Mucosa of stomach (tissue), 1 donor: ENCODE data around the gene PEPD.
A peak's percentile ranks its signal among the peaks of the same experiment; 100 is the strongest.

Experiments used
- H3K27me3 ChIP-seq: one replicate; pipeline ENCODE4 v1.7.0; 2013; ENCODE audit warnings: mild to moderate bottlenecking, low read length; ENCODE audit not compliant: control insufficient read depth, insufficient read depth
- H3K36me3 ChIP-seq: one replicate; pipeline ENCODE4 v1.7.0; 2013; ENCODE audit warnings: low read length; ENCODE audit not compliant: control insufficient read depth, insufficient read depth
- H3K4me1 ChIP-seq: one replicate; pipeline ENCODE4 v1.7.0; 2013; ENCODE audit warnings: mild to moderate bottlenecking, low read length; ENCODE audit not compliant: control insufficient read depth, insufficient read depth
- H3K4me3 ChIP-seq: one replicate; pipeline ENCODE4 v1.7.0; 2013; ENCODE audit warnings: low read length
- H3K9ac ChIP-seq: one replicate; pipeline ENCODE4 v1.7.0; 2013; ENCODE audit warnings: mild to moderate bottlenecking, low read length, moderate library complexity
- H3K9me3 ChIP-seq: one replicate; pipeline ENCODE4 v1.7.0; 2013; ENCODE audit warnings: mild to moderate bottlenecking, low read length, moderate library complexity; ENCODE audit not compliant: control insufficient read depth
- donor health status: Pancreatic carcinoma.

The PEPD gene

DNA sequence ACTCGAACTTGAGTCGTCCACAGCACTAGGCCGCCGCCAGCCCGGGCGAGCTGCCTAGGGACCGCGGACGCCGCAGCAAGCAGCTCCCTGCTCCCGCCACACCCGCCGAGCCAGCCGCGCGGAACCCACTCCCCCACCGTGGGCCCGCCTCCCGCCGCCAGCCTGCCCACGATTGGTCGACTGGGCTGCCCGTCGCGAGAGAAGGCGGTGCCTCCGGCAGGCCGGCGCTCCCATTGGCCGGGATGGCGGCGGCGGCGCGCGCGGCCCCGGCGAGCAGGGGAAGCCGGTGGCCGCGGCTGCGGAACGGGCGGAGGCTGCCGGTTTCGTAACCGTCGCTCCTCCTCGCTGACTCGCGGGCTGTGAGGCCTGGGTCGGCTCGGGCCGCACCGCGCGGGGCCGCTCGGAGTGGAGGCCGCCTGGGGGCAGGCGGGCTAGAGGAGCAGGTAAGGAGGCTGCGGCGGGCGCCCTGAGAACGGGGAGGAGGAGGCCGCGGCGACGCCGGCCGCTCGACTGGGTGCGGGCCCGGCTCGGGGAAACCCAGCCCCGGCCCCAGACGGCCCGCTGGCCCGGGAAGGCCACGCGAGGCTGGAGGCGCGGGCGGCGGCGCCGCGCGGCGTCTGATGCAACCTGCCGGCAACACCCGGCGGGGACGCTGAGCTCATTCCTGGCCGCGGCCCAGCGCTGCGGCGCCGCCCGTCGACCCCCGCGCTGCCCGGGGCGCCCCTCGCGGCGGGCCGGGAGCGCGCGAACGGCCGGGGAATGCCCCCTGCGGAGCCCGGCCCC, 147.9 kb downstream of the PEPD start, which contains the start of gene CEBPG:
Gene CEBPG (plus strand): TSS at position 257 of the 783 bp plus-strand sequence. CDS start 5,531 bp downstream, outside the sequence.
- H3K27me3 ChIP-seq, result no peaks in the 10 kb centered on the region
- peaks cover 30% of the 10 kb centered on the region for H3K4me1 ChIP-seq
- H3K9me3 ChIP-seq, result no peaks in the 10 kb centered on the region

DNA sequence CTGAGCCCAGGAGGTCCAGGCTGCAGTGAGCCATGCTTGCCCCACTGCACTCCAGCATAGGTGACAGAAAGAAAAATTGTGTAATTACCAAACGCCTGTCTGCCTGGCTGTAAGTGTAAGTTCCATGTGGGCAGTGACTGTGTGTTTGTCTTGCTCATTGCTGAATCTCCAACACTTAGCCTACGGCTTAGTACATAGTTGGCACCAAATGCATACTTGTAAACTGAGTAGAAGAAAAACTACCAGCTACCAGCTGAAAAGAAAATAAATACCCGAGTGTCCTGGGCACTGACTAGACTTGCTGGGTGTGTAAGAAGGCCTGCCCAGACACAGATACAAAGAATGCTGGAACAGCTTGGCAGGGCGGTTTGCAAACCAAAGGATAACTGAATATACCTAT, 150.8 kb downstream of the PEPD start:
- Histone ChIP-seq H3K4me1 (peaks cover 19% of the 10 kb centered on the region), H3K27me3 (no peaks in the 10 kb centered on the region), H3K9me3 (no peaks in the 10 kb centered on the region), H3K9ac (no peak overlapping the region), H3K4me3 (no peak overlapping the region), H3K36me3 (no peaks in the 10 kb centered on the region)

More for the DNA sequence above, 147.9 kb downstream of the PEPD start, which contains the start of gene CEBPG:
- H3K36me3 ChIP-seq, result no peaks in the 10 kb centered on the region
- peak within 1 kb of the TSS; percentile 89 for H3K4me3 ChIP-seq
- H3K9ac ChIP-seq, result peak within 1 kb of the TSS; percentile 89

DNA sequence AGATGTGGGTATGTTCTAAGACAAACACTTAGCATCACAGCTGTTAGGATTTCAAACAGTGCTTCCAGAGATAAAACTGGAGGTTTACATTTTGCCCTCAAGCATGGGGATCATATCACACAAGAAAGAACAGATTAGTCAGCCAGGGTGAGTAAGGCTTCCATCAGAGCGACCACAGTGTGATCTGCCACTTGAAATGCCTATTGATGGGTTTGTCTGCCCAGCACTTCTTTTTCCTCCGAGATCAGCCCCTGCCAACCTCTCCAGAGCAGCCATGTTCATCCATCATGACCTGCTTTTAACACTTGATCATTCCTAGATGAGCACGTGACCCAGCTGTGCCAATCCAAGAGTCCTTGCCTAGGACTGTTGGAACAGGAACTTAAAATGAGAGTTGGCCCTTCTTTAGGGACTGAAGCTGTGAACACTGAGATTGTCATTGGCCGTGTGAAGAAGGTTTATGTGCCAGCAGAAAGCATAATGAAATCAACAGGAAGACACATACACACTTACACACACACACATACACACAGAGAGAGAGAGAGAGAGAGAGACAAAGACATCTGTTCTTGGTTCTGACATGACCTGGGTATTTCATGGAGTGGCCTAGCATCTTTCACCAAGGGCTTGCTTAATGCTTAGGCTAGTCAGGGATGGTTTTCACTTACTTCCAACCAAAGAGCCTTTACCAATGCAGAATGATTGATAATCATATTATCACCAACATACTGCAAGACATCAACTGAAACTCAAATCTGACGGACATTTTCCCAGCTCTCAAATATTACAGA, 153.3 kb downstream of the PEPD start:
- Histone ChIP-seq H3K4me3 (no peak overlapping the region), H3K9ac (no peak overlapping the region), H3K36me3 (no peaks in the 10 kb centered on the region), H3K27me3 (no peaks in the 10 kb centered on the region), H3K9me3 (no peaks in the 10 kb centered on the region), H3K4me1 (peaks cover 8% of the 10 kb centered on the region)

DNA sequence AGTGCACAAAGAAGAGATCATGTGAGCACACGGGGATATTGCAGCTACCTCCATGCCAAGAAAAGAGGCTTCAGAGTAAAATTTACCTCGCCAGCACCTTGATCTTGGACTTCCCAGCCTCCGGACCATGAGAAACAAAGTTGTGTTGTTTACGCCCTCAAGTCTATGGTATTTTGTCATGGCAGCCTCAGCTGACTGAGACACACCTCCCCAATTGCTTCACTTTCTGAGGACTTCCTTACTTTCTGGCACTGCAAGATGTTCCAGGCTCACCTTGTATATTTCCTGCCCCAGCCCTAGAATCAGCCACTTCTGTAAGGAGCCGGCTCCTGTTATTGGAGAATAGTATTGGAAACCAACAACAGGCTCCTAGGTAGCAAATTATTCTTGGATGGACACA, 154.7 kb downstream of the PEPD start:
- H3K36me3 ChIP-seq, result no peaks in the 10 kb centered on the region

DNA sequence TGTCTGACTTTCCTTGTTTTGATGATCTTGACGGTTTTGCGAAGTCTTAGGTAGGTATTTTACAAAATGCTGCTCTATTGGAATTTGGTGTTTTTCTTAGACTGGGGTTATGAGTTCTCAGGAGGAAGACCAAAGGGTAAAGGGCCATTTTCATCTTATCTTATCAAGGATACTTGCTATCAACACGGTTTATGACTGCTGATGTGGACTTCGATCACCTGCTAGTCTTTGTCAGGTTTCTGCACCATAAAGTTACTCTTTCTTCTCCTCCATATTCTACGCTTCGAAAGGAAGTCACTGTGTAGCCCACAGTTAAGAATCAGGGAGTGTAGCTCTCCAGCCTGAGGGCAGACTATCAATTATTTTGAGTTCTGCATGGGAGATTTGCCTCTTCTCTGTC, 155.5 kb downstream of the PEPD start:
- no peak overlapping the region for H3K4me3 ChIP-seq
- no peak overlapping the region for H3K9ac ChIP-seq
- peaks cover 8% of the 10 kb centered on the region for H3K4me1 ChIP-seq
- no peaks in the 10 kb centered on the region for H3K9me3 ChIP-seq
- H3K36me3 ChIP-seq, result no peaks in the 10 kb centered on the region
- H3K27me3 ChIP-seq, result no peaks in the 10 kb centered on the region

More for the DNA sequence above, 154.7 kb downstream of the PEPD start:
- Histone ChIP-seq H3K4me1 (peaks cover 8% of the 10 kb centered on the region), H3K27me3 (no peaks in the 10 kb centered on the region), H3K9ac (no peak overlapping the region), H3K4me3 (no peak overlapping the region), H3K9me3 (no peaks in the 10 kb centered on the region)

DNA sequence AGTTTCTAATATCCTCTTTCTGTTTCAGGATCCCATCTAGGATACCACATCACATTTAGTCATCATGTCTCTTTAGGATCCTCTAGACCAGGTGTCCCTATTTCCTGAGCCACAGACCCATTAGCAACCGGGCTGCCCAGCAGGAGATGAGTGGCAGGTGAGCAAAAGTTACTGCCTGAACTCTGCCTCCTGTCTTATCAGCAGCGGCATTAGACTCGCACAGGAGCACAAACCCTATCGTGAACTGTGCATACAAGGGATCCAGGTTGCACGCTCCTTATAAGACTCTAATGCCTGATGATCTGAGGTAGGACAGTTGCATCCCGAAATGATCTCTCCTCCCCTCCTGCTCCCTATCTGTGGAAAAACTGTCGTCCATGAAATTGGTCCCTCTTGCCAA, 155.9 kb downstream of the PEPD start:
- Histone ChIP-seq H3K4me3 (no peak overlapping the region), H3K9me3 (no peaks in the 10 kb centered on the region), H3K36me3 (no peaks in the 10 kb centered on the region), H3K9ac (no peak overlapping the region), H3K27me3 (no peaks in the 10 kb centered on the region), H3K4me1 (peaks cover 8% of the 10 kb centered on the region)

DNA sequence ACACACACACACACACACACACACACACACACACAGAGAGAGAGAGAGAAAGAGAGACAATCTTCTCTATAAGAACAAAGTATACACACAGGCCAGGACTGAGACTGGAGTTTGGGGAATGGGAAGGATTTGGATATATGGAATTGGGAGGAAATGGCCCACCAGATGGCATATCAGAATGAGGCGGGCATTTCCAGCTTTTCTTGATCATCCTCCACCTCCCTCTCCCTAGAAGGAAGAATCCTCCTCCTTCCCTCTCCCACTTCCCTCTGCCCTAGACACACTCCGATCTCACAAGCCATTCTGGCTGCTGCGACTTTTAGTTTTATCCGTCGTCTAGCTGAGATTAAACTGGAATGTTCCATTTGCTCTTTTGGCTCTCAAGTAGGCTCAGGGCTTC, 158.1 kb downstream of the PEPD start:
- Histone ChIP-seq H3K9ac (no peak overlapping the region), H3K4me3 (no peak overlapping the region), H3K4me1 (peaks cover 8% of the 10 kb centered on the region)

DNA sequence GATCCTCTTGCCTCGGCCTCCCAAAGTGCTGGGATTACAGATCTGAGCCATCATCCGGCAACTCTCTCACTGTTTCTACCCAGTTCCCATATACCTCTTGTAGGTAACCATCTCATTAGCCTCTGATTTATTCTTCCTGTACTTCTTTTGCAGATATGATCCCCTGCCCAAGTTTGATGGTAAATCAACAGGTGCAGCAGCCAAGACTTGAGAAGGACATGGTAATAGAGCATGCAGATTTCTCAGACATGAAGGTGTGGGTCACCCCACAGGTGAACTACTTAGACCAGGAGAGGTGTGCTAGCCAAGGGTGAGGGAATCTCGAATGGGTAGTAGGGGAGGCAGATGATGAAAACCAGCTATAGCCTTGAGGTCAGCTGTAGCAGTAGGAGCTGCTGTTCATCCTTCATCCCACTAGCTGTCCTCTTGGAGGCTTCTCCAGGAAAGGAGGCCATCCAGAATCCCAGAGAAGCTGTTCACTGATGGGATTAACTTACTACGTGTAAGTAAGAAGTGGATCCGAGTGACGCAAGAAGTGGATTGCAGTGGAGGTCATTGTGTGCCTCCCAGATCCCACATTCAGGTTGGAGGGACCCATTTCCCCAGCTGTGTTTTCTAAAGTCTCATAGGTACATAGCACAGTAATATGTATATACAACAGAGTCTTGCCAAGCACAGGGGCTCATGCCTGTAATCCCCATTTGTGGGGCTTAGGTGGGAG, 158.9 kb downstream of the PEPD start:
- no peak overlapping the region for H3K4me3 ChIP-seq
- H3K36me3 ChIP-seq, result no peaks in the 10 kb centered on the region
- peaks cover 8% of the 10 kb centered on the region for H3K4me1 ChIP-seq
- H3K9ac ChIP-seq, result no peak overlapping the region
- H3K9me3 ChIP-seq, result no peaks in the 10 kb centered on the region
- no peaks in the 10 kb centered on the region for H3K27me3 ChIP-seq

More for the DNA sequence above, 158.1 kb downstream of the PEPD start:
- no peaks in the 10 kb centered on the region for H3K36me3 ChIP-seq
- no peaks in the 10 kb centered on the region for H3K27me3 ChIP-seq
- H3K9me3 ChIP-seq, result no peaks in the 10 kb centered on the region

DNA sequence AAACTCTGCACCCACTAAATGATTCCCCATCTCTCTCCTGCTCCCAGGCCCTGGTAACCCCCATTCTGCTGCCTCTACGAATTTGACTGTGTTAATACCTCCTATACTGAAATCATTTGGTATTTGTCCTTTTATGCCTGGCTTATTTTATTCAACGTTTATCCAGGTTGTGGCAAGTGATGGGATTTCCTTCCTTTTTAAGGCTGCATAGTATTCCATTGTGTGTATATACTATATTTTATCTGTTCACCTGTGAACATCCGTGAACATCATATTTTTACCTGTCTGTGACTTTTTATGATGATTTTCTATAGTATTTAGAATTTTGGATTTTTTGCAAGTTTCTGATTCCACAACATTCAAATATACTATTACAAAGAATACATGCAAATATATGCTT, 162.0 kb downstream of the PEPD start:
- no peaks in the 10 kb centered on the region for H3K4me1 ChIP-seq
- H3K36me3 ChIP-seq, result no peaks in the 10 kb centered on the region
- H3K9ac ChIP-seq, result no peak overlapping the region
- no peak overlapping the region for H3K4me3 ChIP-seq
- no peaks in the 10 kb centered on the region for H3K9me3 ChIP-seq
- no peaks in the 10 kb centered on the region for H3K27me3 ChIP-seq

DNA sequence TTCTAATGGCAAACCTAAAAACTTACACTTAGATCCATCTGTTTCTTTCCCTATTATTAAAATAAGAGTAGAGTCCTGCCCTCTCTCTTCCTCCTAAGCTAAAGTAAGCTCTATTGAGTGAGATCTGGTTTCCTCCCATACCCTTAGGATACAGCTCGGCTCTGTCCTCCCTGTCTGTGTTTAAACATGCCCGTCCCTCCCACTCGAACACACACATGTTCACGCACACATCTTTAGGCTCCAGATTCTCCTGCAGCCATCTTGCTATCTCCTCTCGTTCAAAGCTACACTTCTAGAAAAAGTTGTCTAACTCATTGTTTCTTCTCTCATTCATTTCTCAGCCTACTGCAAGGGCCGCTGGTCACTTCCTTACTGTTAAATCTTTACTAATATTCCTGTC, 163.2 kb downstream of the PEPD start:
- Histone ChIP-seq H3K9me3 (no peaks in the 10 kb centered on the region), H3K4me3 (no peak overlapping the region), H3K9ac (no peak overlapping the region), H3K4me1 (no peaks in the 10 kb centered on the region), H3K36me3 (no peaks in the 10 kb centered on the region), H3K27me3 (no peaks in the 10 kb centered on the region)

DNA sequence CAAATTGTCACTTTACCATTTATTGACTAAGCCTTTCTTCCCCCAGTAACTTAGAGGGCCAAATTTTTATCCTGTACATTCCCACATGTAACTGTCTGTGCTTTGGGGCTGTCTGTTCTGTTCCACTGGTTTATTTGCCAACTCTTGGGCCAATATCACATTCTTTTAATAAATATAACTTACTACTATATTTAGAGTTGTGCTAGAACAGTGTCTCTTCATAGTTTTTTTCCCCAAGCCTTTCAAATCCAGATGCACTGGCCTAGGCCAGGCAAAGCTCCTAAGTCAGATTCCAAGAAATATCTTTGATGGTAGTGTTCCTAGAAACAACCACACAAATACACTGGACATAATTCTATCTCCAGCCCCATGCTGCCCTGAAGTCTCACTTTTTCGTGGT, 164.0 kb downstream of the PEPD start:
- Histone ChIP-seq H3K36me3 (no peaks in the 10 kb centered on the region), H3K9ac (no peak overlapping the region), H3K4me3 (no peak overlapping the region), H3K4me1 (no peaks in the 10 kb centered on the region), H3K27me3 (no peaks in the 10 kb centered on the region), H3K9me3 (no peaks in the 10 kb centered on the region)

DNA sequence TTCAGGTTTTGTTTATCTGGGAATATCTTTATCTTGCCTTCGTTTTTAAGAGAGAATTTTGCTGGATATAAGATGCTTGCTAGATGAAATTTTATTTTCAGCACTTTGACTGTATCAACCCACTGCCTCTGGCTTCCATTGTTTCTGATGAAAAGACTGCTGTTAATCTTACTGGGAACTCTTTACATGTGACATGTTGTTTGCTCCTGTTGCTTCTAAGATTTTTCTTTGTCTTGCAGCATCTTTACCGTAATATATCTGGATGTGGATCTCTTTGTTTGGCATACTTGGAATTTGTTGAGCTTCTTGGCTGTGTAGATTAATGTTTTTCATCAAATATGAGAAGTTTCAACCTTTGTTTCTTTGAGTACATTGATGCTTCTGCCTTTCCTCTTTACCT, 166.1 kb downstream of the PEPD start:
- no peak overlapping the region for H3K4me3 ChIP-seq
- no peaks in the 10 kb centered on the region for H3K27me3 ChIP-seq
- H3K36me3 ChIP-seq, result no peaks in the 10 kb centered on the region
- no peak overlapping the region for H3K9ac ChIP-seq
- no peaks in the 10 kb centered on the region for H3K9me3 ChIP-seq
- H3K4me1 ChIP-seq, result no peaks in the 10 kb centered on the region
